ENCODE data around the gene QKI. TPM values are rescaled to one million over a fixed set of nuclear protein-coding genes. Genes with fewer than 3 reads are reported as not detected.
A peak's percentile ranks its signal among the peaks of the same experiment; 100 is the strongest.

QKI gene
- total and polyA plus RNA-seq, 2 of the 8 experiments (the other 6 are each of a cell fraction or from before 2014, with no cell fraction given), result 181 to 183 TPM

GRCh38 chr6:163402616-163403015 is 11.9 kb upstream of the QKI start:
- no peak overlapping the region for H3K18ac ChIP-seq (ENCODE audit: extremely low read depth, low read length)
- no peaks in the 10 kb centered on the region for H3K79me1 ChIP-seq (ENCODE audit: low read depth, low read length)
- DNase-seq (ENCODE audit: low read depth in 1 of 2, low spot score in 2 of 2), result peak in 1 of 2 experiments; percentile 24
- H2BK20ac ChIP-seq (ENCODE audit: low read length), result no peak overlapping the region
- H3K27ac ChIP-seq (ENCODE audit: low read depth, low read length), result no peak overlapping the region
- H3K14ac ChIP-seq (ENCODE audit: insufficient read length), result no peak overlapping the region
- no peaks in the 10 kb centered on the region for H3K36me3 ChIP-seq (ENCODE audit: control insufficient read depth in 2 of 4, insufficient read depth in 4 of 4, low read length in 3 of 4)
- no peak overlapping the region for H3K4me3 ChIP-seq (ENCODE audit: extremely low read depth in 1 of 4, insufficient read depth in 2 of 4, low read depth in 3 of 4, low read length in 4 of 4)
- peaks cover 0 to 7% (median 4%) of the 10 kb centered on the region in 4 experiments; a peak in 5 of 7 replicates for H3K4me1 ChIP-seq (replicated peaks in 1 of 4; ENCODE audit: control insufficient read depth in 3 of 4, insufficient read depth in 4 of 4, low read length in 3 of 4)
- no peak for FAIRE-seq
- no peak overlapping the region for H3K4me2 ChIP-seq (ENCODE audit: insufficient read depth in 1 of 2, low read depth in 2 of 2, low read length in 2 of 2)
- no peak overlapping the region for H2AK5ac ChIP-seq (ENCODE audit: low read depth, low read length)
- H3K56ac ChIP-seq (replicated peaks; ENCODE audit: insufficient read length, low read depth, low read length), result no peak overlapping the region
- H3K9me3 ChIP-seq (ENCODE audit: insufficient read depth in 2 of 2, low read depth in 1 of 2, low read length in 1 of 2), result no peaks in the 10 kb centered on the region
- no peaks in the 10 kb centered on the region for H3K79me2 ChIP-seq (ENCODE audit: control insufficient read depth in 1 of 2, insufficient read depth in 2 of 2, low read length in 2 of 2)
- ChIA-PET POLR2A (ENCODE audit: partially characterized antibody) (no interaction called here), CTCF (ENCODE audit: partially characterized antibody) (interaction anchor here (1.3 kb wide), 1 partner anchor 15 kb away, joined by 3 read pairs; no protein-coding TSS in a partner anchor)
- no peaks in the 10 kb centered on the region for H4K20me1 ChIP-seq (replicated peaks in 1 of 2; ENCODE audit: control insufficient read depth in 1 of 2, insufficient read depth in 2 of 2, low read length in 2 of 2)
- H4K5ac ChIP-seq (ENCODE audit: insufficient read length, low read depth, low read length), result no peak overlapping the region
- WGBS, 2 experiments (ENCODE audit: extremely low coverage in 1 of 2, insufficient coverage in 1 of 2, insufficient read length in 1 of 2, insufficient replicate concordance in 2 of 2, low coverage in 1 of 2, low lambda C conversion rate in 2 of 2, missing lambda C conversion rate in 1 of 2), result 89% methylated on average over 7 of the region's 7 CpGs; no CpG with 5 or more reads in 1 of the 2 experiments
- no peaks in the 10 kb centered on the region for H3K23me2 ChIP-seq (ENCODE audit: low read depth, low read length)
- H3K27me3 ChIP-seq (replicated peaks in 1 of 4; ENCODE audit: control insufficient read depth in 3 of 4, extremely low read depth in 1 of 4, insufficient read depth in 3 of 4, low read length in 3 of 4), result no peaks in the 10 kb centered on the region
- H3K4ac ChIP-seq (replicated peaks; ENCODE audit: insufficient read length, low read depth, low read length), result peak overlapping the region; percentile 72
- no peak overlapping the region for H2BK12ac ChIP-seq (ENCODE audit: low read depth, low read length)
- peak overlapping the region; percentile 69 for H2BK120ac ChIP-seq (replicated peaks; ENCODE audit: low read depth, low read length)
- H4K8ac ChIP-seq (ENCODE audit: extremely low read depth, insufficient read depth, low read length), result peak overlapping the region; percentile 53; the same call in 1 of the 2 replicates
- peak overlapping the region; percentile 40 for H4K91ac ChIP-seq (replicated peaks; ENCODE audit: insufficient read length, low read length)
- H3K23ac ChIP-seq (ENCODE audit: insufficient read length), result no peak overlapping the region
- peak overlapping the region; percentile 95; the same call in 1 of the 2 replicates for H2BK15ac ChIP-seq (ENCODE audit: low read length)
- H2AFZ ChIP-seq (ENCODE audit: low read length), result no peak overlapping the region
- H3K9ac ChIP-seq (replicated peaks in 1 of 4; ENCODE audit: extremely low read depth in 1 of 4, low read depth in 3 of 4, low read length in 3 of 4), result no peak overlapping the region; a peak in 1 of 7 replicates
- H2BK5ac ChIP-seq (ENCODE audit: low read depth, low read length), result no peak overlapping the region; the same call in 1 of the 2 replicates
- TF ChIP-seq SIX5 (IDR thresholded peaks at IDR 0.05; ENCODE audit: low read depth, low read length), result no peak
- no peak for TF ChIP-seq ATF3 (IDR thresholded peaks at IDR 0.05; ENCODE audit: insufficient read depth, low read depth, low read length)
- TF ChIP-seq NANOG (IDR thresholded peaks at IDR 0.05; ENCODE audit: insufficient read depth, low read depth, low read length, poor library complexity, severe bottlenecking), result no peak
- TF ChIP-seq RNF2 (IDR thresholded peaks at IDR 0.05; ENCODE audit: borderline replicate concordance, low read depth, low read length, missing control alignments, poor library complexity, severe bottlenecking), result no peak
- TF ChIP-seq SP2 (IDR thresholded peaks at IDR 0.05; ENCODE audit: low read length), result no peak
- no peak for TF ChIP-seq YY1 (IDR thresholded peaks at IDR 0.05; ENCODE audit: low read depth, low read length)
- no peak for TF ChIP-seq SRF (IDR thresholded peaks at IDR 0.05; ENCODE audit: low read depth, low read length)
- TF ChIP-seq RAD21 (IDR thresholded peaks at IDR 0.05 in 1 of 2, conservative IDR thresholded peaks at IDR 0.05 in 1 of 2; ENCODE audit: low read depth in 2 of 2, low read length in 2 of 2), result no peak
